ENCODE measurements around the gene WSCD1.

- TF ChIP-seq CTCF (IDR thresholded peaks at IDR 0.05): no peak
- no peak for TF ChIP-seq ZFX (IDR thresholded peaks at IDR 0.05; ENCODE audit: borderline replicate concordance)
Measured at GRCh38 chr17:6052926-6053325, 17.3 kb upstream of the WSCD1 start.

All from 22Rv1 (cell line).